ENCODE results near the gene ZNF396. TPM values are rescaled to one million over a fixed set of nuclear protein-coding genes. Genes with fewer than 3 reads are reported as not detected.

The ZNF396 gene
- total and polyA plus RNA-seq, 11 donors, result 0.19 to 2.2 (median 0.72) TPM

- Histone ChIP-seq H3K27me3 (no peaks in the 10 kb centered on the region), H3K27ac (no peak overlapping the region), H3K4me1 (peaks cover 0 to 24% (median 3%) of the 10 kb centered on the region in 12 donors), H3K4me3 (no peak overlapping the region), H3K36me3 (no peaks in the 10 kb centered on the region), H3K9me3 (no peaks in the 10 kb centered on the region)
- DNase-seq (no peak), ATAC-seq (no peak)
- intact Hi-C loops (cut with DNase I), result loop anchor here in 7 of 10 donors (5.0 to 10.0 kb wide), 5 partner anchors 87 to 274 kb away; partner anchors contain the start of genes GALNT1 (in 2 of the 7) and INO80C (in 2 of the 7)
- no peak for TF ChIP-seq CTCF (IDR thresholded peaks at IDR 0.05)
- no peak for TF ChIP-seq POLR2A (IDR thresholded peaks at IDR 0.05)
- 89 to 93% (median 92%) methylated on average over 7 of the region's 7 CpGs for WGBS, 4 donors
Observed at GRCh38 chr18:35410561-35410960, 33.4 kb upstream of the ZNF396 start.

GRCh38 chr18:35409911-35410310 lies 32.8 kb upstream of the ZNF396 start:
- no peaks in the 10 kb centered on the region for H3K9me3 ChIP-seq
- no peaks in the 10 kb centered on the region for H3K27me3 ChIP-seq
- DNase-seq (no peak), ATAC-seq (no peak)
- no peak overlapping the region for H3K4me3 ChIP-seq
- intact Hi-C loops (cut with DNase I), result loop anchor here (2.0 to 10.0 kb wide), 15 partner anchors 45 to 542 kb away; partner anchors contain the start of genes GALNT1 (in 5 of the 10) and INO80C (in 4 of the 10)
- WGBS, 4 donors, result 81 to 83% (median 82%) methylated on average over 3 of the region's 3 CpGs
- H3K4me1 ChIP-seq, result peaks cover 0 to 17% (median 2%) of the 10 kb centered on the region in 12 donors
- TF ChIP-seq POLR2A (IDR thresholded peaks at IDR 0.05) (no peak), CTCF (IDR thresholded peaks at IDR 0.05) (no peak)
- H3K27ac ChIP-seq, result no peak overlapping the region
- no peaks in the 10 kb centered on the region for H3K36me3 ChIP-seq

GRCh38 chr18:35408843-35409261 lies 31.7 kb upstream of the ZNF396 start:
- H3K27me3 ChIP-seq, result no peaks in the 10 kb centered on the region
- ATAC-seq (no peak), DNase-seq (no peak)
- H3K36me3 ChIP-seq, result no peaks in the 10 kb centered on the region
- H3K9me3 ChIP-seq, result no peaks in the 10 kb centered on the region
- H3K4me3 ChIP-seq, result no peak overlapping the region
- no peak overlapping the region for H3K27ac ChIP-seq
- WGBS, 4 donors, result 94 to 100% (median 95%) methylated on average over 3 to 5 of the region's 5 CpGs
- peaks cover 0 to 14% (median 2%) of the 10 kb centered on the region in 12 donors for H3K4me1 ChIP-seq
- intact Hi-C loops (cut with DNase I), result loop anchor here in 7 of 10 donors (2.0 to 10.0 kb wide), 13 partner anchors 46 to 543 kb away; partner anchors contain the start of genes GALNT1 (in 3 of the 7) and INO80C (in 2 of the 7)
- TF ChIP-seq POLR2A (IDR thresholded peaks at IDR 0.05), result no peak
- TF ChIP-seq CTCF (IDR thresholded peaks at IDR 0.05), result no peak

GRCh38 chr18:35407871-35408481 lies 30.8 kb upstream of the ZNF396 start:
- 33 to 38% (median 36%) methylated on average over 5 of the region's 5 CpGs for WGBS, 4 donors
- peak in 3 of 4 donors; percentile 80 to 88 (median 86) for ATAC-seq
- Histone ChIP-seq H3K4me3 (no peak overlapping the region), H3K9me3 (no peaks in the 10 kb centered on the region), H3K27ac (no peak overlapping the region), H3K27me3 (no peaks in the 10 kb centered on the region), H3K4me1 (peaks cover 0 to 14% (median 1%) of the 10 kb centered on the region in 12 donors), H3K36me3 (no peaks in the 10 kb centered on the region)
- peak; percentile 60 to 89 (median 82) for TF ChIP-seq CTCF (IDR thresholded peaks at IDR 0.05)
- no peak for TF ChIP-seq POLR2A (IDR thresholded peaks at IDR 0.05)
- DNase-seq, result peak in 2 of 5 donors; percentile 47 to 49
- intact Hi-C loops (cut with DNase I), result loop anchor here in 7 of 10 donors (2.0 to 10.0 kb wide), 13 partner anchors 47 to 544 kb away; partner anchors contain the start of genes GALNT1 (in 3 of the 7) and INO80C (in 2 of the 7)

Data from heart left ventricle (tissue), 16 donors.